ENCODE data around the gene KSR1.
"Not testable (repeated sequence)": the region's sequence is repeated elsewhere in the genome, so short reads cannot be mapped to it uniquely, and the experiment has no call there.

The KSR1 gene

GRCh38 chr17:27426471-27426870 lies 29.8 kb upstream of the KSR1 start:
- not testable (repeated sequence) for DNase-seq

DNA sequence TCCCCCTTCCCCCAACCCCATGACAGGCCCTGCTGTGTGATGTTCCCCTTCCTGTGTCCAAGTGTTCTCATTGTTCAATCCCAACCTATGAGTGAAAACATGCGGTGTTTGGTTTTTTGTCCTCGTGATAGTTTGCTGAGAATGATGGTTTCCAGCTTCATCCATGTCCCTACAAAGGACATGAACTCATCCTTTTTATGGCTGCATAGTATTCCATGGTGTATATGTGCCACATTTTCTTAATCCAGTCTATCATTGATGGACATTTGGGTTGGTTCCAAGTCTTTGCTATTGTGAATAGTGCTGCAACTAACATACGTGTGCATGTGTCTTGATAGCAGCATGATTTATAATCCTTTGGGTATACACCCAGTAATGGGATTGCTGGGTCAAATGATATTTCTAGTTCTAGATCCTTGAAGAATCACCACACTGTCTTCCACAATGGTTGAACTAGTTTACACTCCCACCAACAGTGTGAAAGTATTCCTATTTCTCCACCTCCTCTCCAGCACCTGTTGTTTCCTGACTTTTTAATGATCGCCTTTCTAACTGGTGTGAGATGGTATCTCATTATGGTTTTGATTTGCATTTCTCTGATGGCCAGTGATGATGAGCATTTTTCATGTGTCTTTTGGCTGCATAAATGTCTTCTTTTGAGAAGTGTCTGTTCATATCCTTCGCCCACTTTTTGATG lies 28.9 kb upstream of the KSR1 start:
- not testable (repeated sequence) for DNase-seq

DNA sequence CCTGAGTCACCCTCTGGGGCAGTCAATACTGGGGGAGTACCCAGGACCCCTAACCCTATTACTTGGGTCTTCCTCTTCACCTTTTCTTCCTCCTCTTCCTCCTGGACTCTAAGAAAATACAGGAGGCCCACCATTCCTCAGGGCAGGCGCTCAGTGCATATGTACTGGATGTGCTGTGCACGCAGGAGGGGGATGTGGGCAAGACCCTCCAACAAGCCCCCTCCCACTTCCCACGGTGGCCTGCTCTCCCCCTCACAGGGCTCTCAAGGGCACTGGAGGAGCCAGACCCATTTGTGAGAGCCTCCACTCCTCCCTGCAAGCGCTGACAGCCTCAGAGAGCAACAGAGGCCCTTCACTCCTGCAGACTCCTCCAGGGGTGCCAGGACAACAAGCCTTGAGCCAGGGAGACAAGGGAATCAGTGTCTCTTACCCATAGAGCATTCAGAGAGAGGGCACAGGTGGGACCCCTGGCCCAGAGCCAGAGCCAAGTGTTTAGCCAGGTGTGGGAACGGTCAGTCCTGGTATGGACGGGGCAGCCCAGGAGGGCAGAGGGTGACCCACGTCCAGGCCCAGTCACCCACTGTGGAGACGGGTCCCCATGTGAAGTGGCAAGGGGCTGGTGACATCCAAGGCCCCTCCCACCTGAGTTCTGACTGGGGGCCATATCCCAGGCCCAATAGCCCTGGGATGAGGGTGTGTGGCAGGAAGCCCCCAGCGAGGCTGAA lies 27.3 kb upstream of the KSR1 start:
- no peak for DNase-seq

GRCh38 chr17:27429666-27430382 lies 26.4 kb upstream of the KSR1 start:
- DNase-seq: no peak

- DNase-seq: no peak
Observed at GRCh38 chr17:27430383-27430840, 25.8 kb upstream of the KSR1 start.

- peak in 10 of 58 donors; percentile 2 to 18 (median 9) for DNase-seq
Observed at GRCh38 chr17:27430882-27431491, 25.3 kb upstream of the KSR1 start.

DNA sequence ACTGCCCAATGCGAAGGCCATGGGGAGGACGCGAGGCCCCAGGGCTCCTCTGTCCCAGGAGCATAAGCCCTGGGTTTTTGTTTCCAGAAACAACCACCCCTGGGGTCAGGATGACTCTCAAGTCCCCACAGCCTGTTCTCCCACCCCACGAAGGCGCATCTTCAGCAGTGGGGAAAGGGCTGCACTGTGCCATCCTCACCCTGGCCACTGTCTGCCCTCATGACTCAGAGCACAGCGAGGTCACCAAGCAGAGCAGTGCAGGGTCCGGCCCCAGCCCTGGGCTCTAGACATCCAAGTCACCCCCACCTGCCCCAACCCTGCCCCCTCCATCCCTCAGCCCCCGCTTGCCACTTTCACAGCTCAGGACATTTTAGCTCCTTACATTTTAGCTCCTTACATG lies 22.7 kb upstream of the KSR1 start:
- no peak for DNase-seq

DNA sequence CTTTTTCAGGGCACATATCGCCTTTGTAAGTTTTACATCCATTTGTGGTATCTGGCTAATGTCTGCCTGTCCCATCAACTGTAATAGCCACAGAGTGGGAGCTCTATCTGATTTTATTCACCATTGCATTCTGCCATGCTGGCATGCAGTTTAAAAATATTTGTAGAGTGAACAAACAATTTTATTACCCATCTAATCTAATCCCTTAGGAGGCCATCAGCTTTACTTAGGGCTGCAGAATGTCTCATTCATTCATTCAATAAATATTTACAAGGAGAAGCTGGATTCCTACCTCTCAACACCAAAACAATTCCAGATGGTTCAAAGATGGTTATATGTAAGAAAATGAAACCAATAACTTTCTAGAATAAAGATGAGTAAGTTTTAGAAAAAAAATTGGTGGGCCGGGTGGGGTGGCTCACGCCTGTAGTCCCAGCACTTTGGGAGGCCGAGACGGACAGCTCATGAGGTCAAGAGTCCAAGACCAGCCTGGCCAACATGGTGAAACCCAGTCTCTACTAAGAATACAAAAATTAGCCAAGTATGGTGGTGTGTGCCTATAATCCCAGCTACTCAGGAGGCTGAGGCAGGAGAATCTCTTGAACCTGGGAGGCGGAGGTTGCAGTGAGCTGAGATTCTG lies 20.7 kb upstream of the KSR1 start:
- DNase-seq: not testable (repeated sequence)

DNA sequence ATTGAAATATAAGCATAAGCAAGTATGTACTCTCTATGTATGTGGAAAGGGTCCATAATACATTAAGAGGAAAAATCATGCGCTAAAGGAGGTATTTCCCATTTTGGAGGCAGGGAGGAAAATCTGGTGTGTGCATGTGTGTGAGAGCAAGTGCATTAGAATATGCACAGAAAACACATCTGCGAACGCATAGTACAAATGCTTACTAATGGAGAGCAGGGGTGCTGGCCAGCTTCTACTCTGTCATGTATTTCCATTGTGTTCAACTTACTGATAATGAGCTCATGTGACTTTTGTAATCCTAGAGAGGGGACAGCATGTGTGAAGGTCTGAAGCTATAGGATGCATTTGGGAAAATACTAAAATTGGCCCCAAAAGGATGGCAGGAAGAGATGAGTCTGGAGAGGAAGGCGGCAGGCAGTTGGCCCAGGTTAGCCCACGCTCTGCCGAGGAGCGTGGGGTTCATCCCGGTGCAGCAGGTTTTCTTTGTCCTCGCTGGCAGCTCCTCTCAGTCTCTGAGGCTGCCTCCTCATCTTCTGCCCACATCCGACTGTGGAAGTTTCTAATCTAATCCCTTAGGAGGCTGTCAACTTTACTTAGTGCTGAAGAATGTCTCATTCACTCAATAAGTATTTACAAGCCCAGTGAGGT lies 17.8 kb upstream of the KSR1 start:
- DNase-seq: peak in 20 of 58 donors; percentile 3 to 53 (median 27)

- no peak for DNase-seq
Observed at GRCh38 chr17:27439342-27439741, 16.9 kb upstream of the KSR1 start.

- DNase-seq: no peak
Observed at GRCh38 chr17:27442702-27443101, 13.5 kb upstream of the KSR1 start.

GRCh38 chr17:27443491-27443890 lies 12.8 kb upstream of the KSR1 start:
- DNase-seq: no peak

DNA sequence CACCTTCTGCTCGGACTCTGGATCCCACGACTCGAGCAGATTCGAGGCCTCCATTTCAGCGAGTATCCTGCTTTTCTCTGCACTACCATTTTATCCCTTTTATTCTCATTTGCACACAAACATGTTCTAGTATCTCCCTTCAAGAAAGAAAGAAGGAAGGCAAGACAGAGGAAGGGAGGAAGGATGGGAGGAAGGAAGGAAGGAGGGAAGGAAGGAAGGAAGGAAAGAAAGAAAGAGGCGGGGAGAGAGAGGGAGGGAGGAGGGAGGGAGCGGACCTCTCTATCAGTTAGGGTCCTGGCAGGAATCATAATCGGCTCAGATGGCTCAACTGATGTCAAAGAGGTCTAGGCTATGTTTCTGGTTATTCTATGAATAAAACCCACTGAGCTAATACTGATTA lies 10.3 kb upstream of the KSR1 start:
- DNase-seq: no peak

DNA sequence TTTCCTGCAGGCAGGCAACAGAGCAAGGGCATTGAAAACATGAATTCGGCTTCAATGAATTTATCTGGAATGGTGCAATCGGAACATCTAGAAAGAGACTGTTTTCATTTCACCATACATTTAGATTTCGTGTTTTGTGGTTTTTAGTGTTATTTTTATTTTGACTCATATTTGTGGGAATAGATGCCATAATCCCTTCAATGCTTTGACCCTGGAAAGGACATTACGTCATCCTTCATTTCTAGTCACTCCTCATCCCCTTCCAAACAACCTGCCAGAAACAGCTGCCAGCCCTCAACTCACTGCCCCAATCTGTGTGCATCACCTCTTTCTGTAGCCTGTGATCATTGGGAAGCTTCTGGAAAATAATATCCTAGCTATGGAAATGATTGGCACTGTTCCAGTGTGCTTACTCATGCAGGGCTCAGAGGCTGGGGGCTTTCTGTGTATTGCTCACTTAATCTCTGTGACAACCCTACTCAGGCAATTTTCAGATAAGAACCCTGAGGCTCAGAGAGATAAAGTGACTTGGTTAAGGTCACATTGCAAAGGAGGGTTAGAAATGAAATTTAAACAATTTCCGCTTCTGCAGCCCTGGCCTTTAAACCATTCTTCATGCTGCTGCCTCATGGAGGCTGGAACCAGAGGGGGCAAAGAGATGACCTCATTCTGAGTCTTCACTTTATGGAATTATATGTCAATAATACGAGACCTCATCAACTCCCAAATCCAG lies 9.5 kb upstream of the KSR1 start:
- no peak for DNase-seq

DNA sequence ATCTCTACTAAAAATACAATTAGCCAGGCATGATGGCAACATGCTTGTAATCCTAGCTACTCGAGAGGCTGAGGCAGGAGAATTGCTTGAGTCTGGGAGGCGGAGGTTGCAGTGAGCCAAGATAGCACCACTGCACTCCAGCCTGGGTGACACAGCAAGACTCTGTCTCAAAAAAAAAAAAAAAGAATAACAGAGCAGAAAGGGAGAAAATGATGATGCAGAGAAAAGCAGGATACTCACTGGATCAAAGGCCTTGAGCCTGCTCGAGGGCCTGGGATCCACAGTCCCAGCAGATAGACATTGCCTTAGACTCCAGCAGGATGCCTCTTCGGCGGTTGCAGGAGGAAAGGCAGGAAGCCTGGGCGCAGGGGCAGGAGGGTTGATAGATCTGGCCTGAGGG lies 7.7 kb upstream of the KSR1 start:
- DNase-seq: not testable (repeated sequence)

GRCh38 chr17:27449541-27449940 lies 6.7 kb upstream of the KSR1 start:
- DNase-seq: peak in 1 of 58 donors; percentile 6

DNA sequence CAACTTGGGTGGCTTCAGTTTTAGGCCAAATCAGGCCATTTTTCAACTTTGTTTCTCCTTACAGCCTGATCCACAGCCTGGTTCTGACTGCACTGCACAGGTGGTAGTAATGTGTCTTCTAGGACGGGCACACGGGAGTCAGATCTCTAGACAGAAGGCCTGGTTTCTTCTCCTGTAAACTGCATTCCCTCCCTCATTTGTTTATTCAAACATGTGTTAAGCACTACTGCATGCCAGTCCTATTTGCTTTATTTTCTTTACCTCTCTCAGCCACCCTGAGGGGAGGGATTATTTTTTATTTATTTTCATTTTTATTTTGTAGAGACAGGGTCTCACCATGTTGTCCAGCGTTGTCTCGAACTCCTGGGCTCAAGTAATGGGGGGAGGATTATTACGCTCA lies 6.3 kb upstream of the KSR1 start:
- DNase-seq: no peak

DNA sequence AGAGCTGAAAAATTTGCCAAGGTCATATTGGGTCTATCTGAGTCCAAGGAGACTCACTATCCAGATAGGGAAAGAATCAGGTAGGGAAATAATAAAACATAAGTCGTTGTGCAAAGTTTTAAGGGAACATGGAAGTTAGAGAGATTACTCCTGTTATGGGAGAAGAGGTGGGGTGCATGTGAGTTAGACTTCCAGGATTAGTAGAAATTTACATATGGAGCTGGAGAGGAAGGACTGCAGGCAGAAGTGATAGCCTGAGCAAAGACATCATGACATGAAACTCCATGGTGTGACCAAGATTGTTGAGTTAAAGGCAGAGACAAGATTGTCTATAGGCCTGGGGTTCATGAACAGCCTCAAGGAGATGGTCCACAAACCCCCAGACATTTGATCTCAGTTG lies 5.8 kb upstream of the KSR1 start:
- no peak for DNase-seq

DNA sequence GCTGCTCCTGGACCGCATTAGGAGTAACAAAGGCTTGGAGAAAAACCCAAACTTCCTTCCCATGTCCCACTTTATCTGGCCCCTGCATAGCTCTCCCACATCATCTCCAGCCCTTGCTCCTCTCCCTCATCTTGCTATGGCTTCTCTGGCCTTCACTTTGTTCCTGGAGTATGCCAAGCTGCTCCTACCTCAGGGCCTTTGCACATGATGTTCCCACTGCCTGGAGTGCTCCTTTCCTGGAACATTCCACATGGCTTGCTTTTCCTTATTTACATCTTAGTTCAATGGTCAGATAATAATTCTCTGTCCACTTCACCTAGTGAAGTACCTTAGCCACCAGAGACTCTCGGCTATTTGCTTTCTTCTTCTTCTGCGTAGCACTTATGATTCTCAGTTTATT lies 4.3 kb upstream of the KSR1 start:
- no peak for DNase-seq

- DNase-seq: no peak
Observed at GRCh38 chr17:27452828-27453227, 3.4 kb upstream of the KSR1 start.

Data from anterior cingulate cortex (tissue), 58 donors.